ENCODE data around the gene UBTF. TPM values are rescaled to one million over a fixed set of nuclear protein-coding genes. Genes with fewer than 3 reads are reported as not detected.

UBTF gene
- total RNA-seq, 1 donor from 2014 or later: 23.7 TPM

GRCh38 chr17:44217738-44218343 lies 1.6 kb downstream of the UBTF start:
- Mint-ChIP-seq H3K9me3 (no peaks in the 10 kb centered on the region), H3K36me3 (peaks cover 12% of the 10 kb centered on the region), H3K27ac (peak overlapping the region; percentile 44), H3K27me3 (ENCODE audit: insufficient read depth, low read depth) (peaks cover 12% of the 10 kb centered on the region), H3K4me1 (peaks cover 27% of the 10 kb centered on the region), H3K4me3 (peak overlapping the region; percentile 88)
- Histone ChIP-seq H3K4me3 (peak overlapping the region; percentile 86), H2AFZ (replicated peaks) (no peak overlapping the region), H3K79me2 (ENCODE audit: low read depth) (peaks cover 72% of the 10 kb centered on the region), H4K20me1 (ENCODE audit: low read depth) (peaks cover 48% of the 10 kb centered on the region), H3K36me3 (no peaks in the 10 kb centered on the region), H3K9ac (no peak overlapping the region), H3K27me3 (no peaks in the 10 kb centered on the region), H3K9me3 (ENCODE audit: low read depth) (no peaks in the 10 kb centered on the region), H3K27ac (no peak overlapping the region), H3F3A (ENCODE audit: low read depth) (peaks cover 36% of the 10 kb centered on the region), H3K4me2 (peak overlapping the region; percentile 88), H3K4me1 (peaks cover 8% of the 10 kb centered on the region)
- TF ChIP-seq EZH2phosphoT487 (IDR thresholded peaks at IDR 0.05) (no peak), CTCF (IDR thresholded peaks at IDR 0.05) (no peak), EZH2 (IDR thresholded peaks at IDR 0.05) (no peak)
- no peak for DNase-seq (ENCODE audit: low spot score)

GRCh38 chr17:44216694-44217093 lies 2.8 kb downstream of the UBTF start:
- H3K9ac ChIP-seq: no peak overlapping the region
- peaks cover 12% of the 10 kb centered on the region for H3K36me3 Mint-ChIP-seq
- H3K27me3 Mint-ChIP-seq (ENCODE audit: insufficient read depth, low read depth): peaks cover 6% of the 10 kb centered on the region

GRCh38 chr17:44216173-44216572 lies 3.3 kb downstream of the UBTF start:
- H3K36me3 ChIP-seq: no peaks in the 10 kb centered on the region
- Mint-ChIP-seq H3K4me1 (peaks cover 16% of the 10 kb centered on the region), H3K27me3 (ENCODE audit: insufficient read depth, low read depth) (peaks cover 4% of the 10 kb centered on the region), H3K4me3 (peak overlapping the region; percentile 21), H3K27ac (no peak overlapping the region), H3K9me3 (no peaks in the 10 kb centered on the region), H3K36me3 (peaks cover 12% of the 10 kb centered on the region)
- TF ChIP-seq EZH2phosphoT487 (IDR thresholded peaks at IDR 0.05): no peak
- TF ChIP-seq EZH2 (IDR thresholded peaks at IDR 0.05): no peak
- TF ChIP-seq CTCF (IDR thresholded peaks at IDR 0.05): no peak
- H3K27me3 ChIP-seq: no peaks in the 10 kb centered on the region
- H2AFZ ChIP-seq (replicated peaks): no peak overlapping the region
- peaks cover 5% of the 10 kb centered on the region for H3K4me1 ChIP-seq
- H3K9me3 ChIP-seq (ENCODE audit: low read depth): no peaks in the 10 kb centered on the region
- H4K20me1 ChIP-seq (ENCODE audit: low read depth): peaks cover 37% of the 10 kb centered on the region
- DNase-seq (ENCODE audit: low spot score): no peak
- H3K9ac ChIP-seq: no peak overlapping the region
- peaks cover 55% of the 10 kb centered on the region for H3K79me2 ChIP-seq (ENCODE audit: low read depth)
- peaks cover 25% of the 10 kb centered on the region for H3F3A ChIP-seq (ENCODE audit: low read depth)
- H3K27ac ChIP-seq: no peak overlapping the region
- no peak overlapping the region for H3K4me2 ChIP-seq
- no peak overlapping the region for H3K4me3 ChIP-seq

More at GRCh38 chr17:44216694-44217093, 2.8 kb downstream of the UBTF start:
- DNase-seq (ENCODE audit: low spot score): no peak
- peaks cover 25% of the 10 kb centered on the region for H3F3A ChIP-seq (ENCODE audit: low read depth)
- peaks cover 37% of the 10 kb centered on the region for H4K20me1 ChIP-seq (ENCODE audit: low read depth)
- Mint-ChIP-seq H3K27ac (peak overlapping the region; percentile 46), H3K9me3 (no peaks in the 10 kb centered on the region), H3K4me3 (peak overlapping the region; percentile 64), H3K4me1 (peaks cover 20% of the 10 kb centered on the region)
- no peak overlapping the region for H2AFZ ChIP-seq (replicated peaks)
- no peak overlapping the region for H3K27ac ChIP-seq
- no peaks in the 10 kb centered on the region for H3K9me3 ChIP-seq (ENCODE audit: low read depth)
- no peaks in the 10 kb centered on the region for H3K27me3 ChIP-seq
- no peak overlapping the region for H3K4me2 ChIP-seq
- H3K79me2 ChIP-seq (ENCODE audit: low read depth): peaks cover 61% of the 10 kb centered on the region
- H3K36me3 ChIP-seq: no peaks in the 10 kb centered on the region
- TF ChIP-seq CTCF (IDR thresholded peaks at IDR 0.05) (no peak), EZH2phosphoT487 (IDR thresholded peaks at IDR 0.05) (no peak), EZH2 (IDR thresholded peaks at IDR 0.05) (no peak)
- H3K4me1 ChIP-seq: peaks cover 5% of the 10 kb centered on the region
- no peak overlapping the region for H3K4me3 ChIP-seq

Measured in neural progenitor cell (in vitro differentiated cells).